GM19351 (cell line): ENCODE data around the gene ARHGEF18.

ENCODE experiments used
- ATAC-seq: cut with Tn5 transposase; IDR thresholded peaks from one replicate; pipeline ENCODE4 v1.9.1; 2021; ENCODE audit warnings: mild to moderate bottlenecking, moderate library complexity; ENCODE audit not compliant: unreplicated experiment

The ARHGEF18 gene

DNA sequence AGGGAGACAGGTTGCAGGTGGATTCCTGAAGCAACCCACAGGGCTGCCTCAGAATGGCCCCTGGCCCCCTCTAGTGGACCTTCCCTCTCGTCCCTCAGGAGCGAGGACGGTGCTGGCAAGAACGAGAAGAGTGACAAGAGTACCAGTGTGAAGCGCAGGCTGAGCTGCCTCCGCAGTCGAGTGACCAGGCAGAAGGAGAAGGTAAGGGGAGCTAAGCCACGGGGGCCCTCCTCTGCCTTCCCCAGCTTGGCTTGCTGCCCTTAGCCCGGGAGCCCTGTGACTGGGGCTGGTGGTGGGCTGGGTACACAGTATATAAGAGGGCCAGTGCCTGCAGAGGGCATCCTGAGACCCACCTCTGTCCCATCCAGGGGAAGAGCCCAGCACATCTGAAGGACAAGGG, 34.0 kb downstream of the ARHGEF18 start:
- ATAC-seq = no peak

DNA sequence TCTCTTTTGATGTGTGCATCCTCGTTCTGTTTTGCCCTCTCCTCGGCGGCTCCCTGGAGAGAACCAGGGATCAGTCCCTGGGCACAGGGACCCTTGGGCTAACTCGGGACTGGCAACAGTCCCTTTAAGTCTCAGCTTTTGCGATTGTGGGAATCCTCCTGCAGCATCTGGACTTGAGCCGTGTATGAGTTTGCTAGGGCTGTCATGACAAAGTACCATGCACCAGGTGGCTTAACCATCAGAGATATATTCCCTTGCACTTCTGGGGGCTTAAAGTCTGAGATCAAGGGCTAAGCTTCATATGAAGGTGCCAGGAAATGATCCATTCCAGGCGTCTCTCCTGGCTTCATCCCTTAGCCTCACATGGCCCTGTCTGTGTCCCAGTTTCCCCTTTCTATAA, 34.5 kb downstream of the ARHGEF18 start:
- ATAC-seq = no peak

DNA sequence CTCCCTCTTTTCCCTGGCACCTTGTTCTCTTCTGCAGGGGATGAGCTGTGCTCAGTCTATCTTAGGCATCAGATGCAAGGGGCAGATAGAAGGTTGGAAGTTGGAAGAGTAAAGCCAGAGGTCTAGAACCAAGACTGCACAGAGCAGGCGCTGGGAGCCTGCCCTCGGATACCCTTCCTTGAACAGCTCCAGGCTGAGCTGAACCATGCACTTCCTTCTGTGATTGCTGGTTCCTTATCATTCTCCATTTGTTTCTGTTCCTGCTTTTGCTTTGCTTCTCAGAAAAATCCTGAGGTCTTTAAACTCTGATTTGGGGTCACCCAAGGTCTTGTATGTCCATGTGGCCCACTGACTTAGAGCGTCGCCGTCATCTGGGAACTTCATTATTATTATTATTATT, 36.3 kb downstream of the ARHGEF18 start:
- ATAC-seq = no peak

DNA sequence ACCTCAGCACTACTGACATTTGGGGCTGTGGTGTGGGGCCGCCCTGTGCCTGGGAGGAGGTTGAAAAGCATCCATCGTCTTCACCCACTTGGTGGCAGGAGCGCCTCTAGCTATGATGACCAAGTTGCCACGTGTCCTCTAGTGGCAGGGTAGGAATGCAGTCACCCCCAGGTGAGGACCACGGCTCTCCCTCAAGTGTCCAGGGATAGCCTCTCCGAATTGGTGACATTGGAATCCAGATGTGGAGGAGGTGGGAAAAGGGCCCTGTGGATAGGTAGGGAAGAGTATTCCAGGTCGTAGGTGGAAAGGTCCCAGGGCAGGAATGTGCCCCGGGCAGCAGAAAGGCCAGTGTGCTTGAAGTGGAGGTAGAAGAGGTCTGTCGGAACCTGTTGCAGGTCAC, 37.6 kb downstream of the ARHGEF18 start:
- ATAC-seq = no peak

- ATAC-seq = no peak
Observed at GRCh38 chr19:7386769-7387168, 38.0 kb downstream of the ARHGEF18 start.

DNA sequence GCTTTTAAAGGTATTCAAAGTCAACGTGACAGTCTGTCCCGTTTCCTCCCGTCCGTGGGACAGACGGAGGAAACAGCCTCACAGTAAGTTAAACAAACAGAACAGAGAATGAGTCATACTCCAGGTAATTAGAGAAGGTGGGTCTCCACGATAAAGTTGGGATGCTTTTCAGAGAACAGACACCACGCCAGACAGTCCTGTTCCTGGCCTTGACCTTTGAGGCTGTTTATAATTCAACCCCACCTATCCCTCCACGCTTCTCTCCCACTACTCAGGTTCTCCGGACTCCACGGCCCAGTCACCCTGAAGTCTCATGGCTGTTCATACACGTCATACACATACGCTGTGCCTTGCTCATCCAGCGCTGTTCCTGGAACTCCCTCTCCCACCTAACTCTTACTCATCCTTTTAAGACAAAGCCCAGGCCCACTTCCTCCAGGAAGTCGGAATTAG, 42.5 kb downstream of the ARHGEF18 start:
- no peak for ATAC-seq

- ATAC-seq = no peak
Observed at GRCh38 chr19:7393459-7393858, 44.7 kb downstream of the ARHGEF18 start.

- no peak for ATAC-seq
Observed at GRCh38 chr19:7393939-7394730, 45.4 kb downstream of the ARHGEF18 start.

DNA sequence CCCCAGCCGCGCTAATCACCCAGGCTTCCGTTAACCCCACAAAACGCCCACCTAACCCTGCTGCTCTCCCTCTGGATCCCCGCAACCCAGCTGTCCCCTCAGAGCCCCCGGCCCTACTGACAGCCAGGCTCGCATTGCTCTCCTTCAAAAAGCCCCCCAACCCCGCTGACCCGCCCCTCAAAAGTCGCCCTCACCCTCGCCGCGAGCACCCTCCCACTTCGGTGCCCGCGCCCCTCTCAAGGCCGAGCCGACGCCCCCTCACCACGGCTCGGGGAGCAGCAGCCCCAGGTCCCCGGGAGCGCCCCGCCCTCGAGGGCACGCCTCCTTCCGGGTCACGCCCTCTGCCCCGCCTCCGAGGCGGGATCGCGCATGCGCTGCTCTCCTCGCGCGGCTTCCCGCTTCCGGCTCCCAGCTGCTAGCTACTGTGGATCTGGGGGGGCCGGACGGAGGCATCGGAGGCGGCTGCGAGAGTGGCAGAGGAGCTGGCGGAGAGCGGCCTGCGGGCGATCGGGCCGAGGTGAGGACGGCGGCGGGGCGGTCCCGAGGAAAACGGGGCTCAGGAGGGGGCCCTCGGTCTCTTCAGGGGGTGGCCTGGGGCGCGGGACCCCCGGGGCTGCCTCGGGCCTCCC, 46.1 kb downstream of the ARHGEF18 start:
- ATAC-seq = peak; percentile 63

DNA sequence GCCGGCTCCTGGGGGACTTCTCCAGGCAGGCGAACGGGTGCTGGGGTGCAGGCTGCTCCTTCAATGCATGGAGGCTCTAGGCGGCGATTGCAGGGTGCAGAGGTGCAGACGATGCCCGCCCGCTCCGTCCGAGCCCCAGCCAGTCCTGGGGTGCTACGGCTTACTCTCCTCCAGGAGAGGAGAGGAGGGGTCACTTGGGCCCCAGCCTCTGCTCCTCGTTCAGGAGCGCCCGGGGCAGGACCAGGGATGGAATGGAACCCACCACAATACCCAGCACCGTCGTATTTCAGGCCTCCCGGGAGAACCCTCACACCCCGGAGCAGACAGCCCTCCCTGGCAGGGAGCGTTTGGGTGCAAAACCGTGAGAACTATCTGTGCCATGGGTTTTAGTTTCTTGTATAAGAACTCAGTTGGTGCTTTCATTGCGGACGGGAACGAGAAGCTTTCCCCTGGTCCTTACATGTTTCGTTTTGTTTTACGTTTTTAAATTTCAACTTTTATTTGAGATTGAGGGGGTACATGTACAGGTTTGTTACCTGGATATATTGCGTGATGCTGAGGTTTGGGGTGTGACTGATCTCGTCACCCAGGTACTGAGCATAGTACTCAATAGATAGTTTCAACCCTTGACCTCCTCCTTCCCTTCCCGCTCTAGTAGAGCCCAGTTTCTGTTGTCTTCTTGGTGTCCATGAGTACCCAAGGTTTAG, 46.8 kb downstream of the ARHGEF18 start:
- peak; percentile 25 for ATAC-seq

DNA sequence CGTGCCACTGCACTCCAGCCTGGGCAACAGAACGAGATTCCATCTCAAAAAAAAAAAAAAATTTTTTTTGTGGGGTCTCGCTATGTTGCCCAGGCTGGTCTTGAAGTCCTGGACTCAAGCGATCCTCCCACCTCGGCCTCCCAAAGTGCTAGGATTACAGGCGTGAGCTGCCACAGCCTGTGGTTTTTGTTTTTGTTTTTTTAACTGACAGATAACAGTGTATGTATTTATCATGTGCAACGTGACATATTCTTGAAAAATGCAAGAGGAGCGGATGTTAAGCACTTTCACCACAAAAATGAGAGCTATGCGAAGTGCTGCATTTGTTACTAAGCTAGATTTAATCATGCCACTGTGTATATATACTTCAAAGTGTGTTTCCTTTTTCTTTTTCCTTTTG, 49.0 kb downstream of the ARHGEF18 start:
- no peak for ATAC-seq
